SK-N-SH treated with all-trans-retinoic acid at 6 μM for 48 hours (cell line): ENCODE data around the gene PBX3.

Source experiments
- ARNTL ChIP-seq: fragments of 450-650 bp; formaldehyde crosslinking; IDR thresholded peaks from 2 replicates; pipeline ENCODE4 v1.5.0; 2020; ENCODE audit warnings: low read depth, mild to moderate bottlenecking, moderate library complexity, borderline replicate concordance
- CREB5 ChIP-seq: fragments of 250-450 bp; sonication (Bioruptor Pico); IDR thresholded peaks from 2 replicates; pipeline ENCODE4 v1.5.1; 2020; ENCODE audit warnings: low read depth, mild to moderate bottlenecking, moderate library complexity
- CSDC2 ChIP-seq: fragments of 250-450 bp; sonication (Bioruptor Pico); IDR thresholded peaks from 2 replicates; pipeline ENCODE4 v1.5.0; 2020; ENCODE audit warnings: mild to moderate bottlenecking, moderate library complexity
- CSRNP3 ChIP-seq: fragments of 250-450 bp; sonication (Bioruptor Pico); IDR thresholded peaks from 2 replicates; pipeline ENCODE4 v1.5.1; 2021; ENCODE audit warnings: mild to moderate bottlenecking, moderate library complexity
- ESRRG ChIP-seq: fragments of 250-450 bp; sonication (Bioruptor Pico); IDR thresholded peaks from 2 replicates; pipeline ENCODE4 v1.6.1; 2021; ENCODE audit warnings: mild to moderate bottlenecking
- GLIS3 ChIP-seq: fragments of 250-450 bp; sonication (Bioruptor Pico); IDR thresholded peaks from 2 replicates; pipeline ENCODE4 v1.5.0; 2020; ENCODE audit warnings: mild to moderate bottlenecking, moderate library complexity
- OSR1 ChIP-seq: fragments of 250-450 bp; sonication (Bioruptor Pico); IDR thresholded peaks from 2 replicates; pipeline ENCODE4 v1.8.0; 2022; ENCODE audit warnings: moderate library complexity, mild to moderate bottlenecking, inconsistent platforms
- PATZ1 ChIP-seq: fragments of 250-450 bp; sonication (Bioruptor Pico); IDR thresholded peaks from 2 replicates; pipeline ENCODE4 v1.8.0; 2020; ENCODE audit warnings: mild to moderate bottlenecking, moderate library complexity, borderline replicate concordance
- PPARA ChIP-seq: fragments of 250-450 bp; sonication (Bioruptor Pico); IDR thresholded peaks from 2 replicates; pipeline ENCODE4 v1.5.0; 2020; ENCODE audit warnings: mild to moderate bottlenecking, borderline replicate concordance
- TOX ChIP-seq: fragments of 250-450 bp; sonication (Bioruptor Pico); IDR thresholded peaks from 2 replicates; pipeline ENCODE4 v1.8.0; 2021; ENCODE audit warnings: mild to moderate bottlenecking, moderate library complexity, borderline replicate concordance
- ZFP30 ChIP-seq: fragments of 450-650 bp; formaldehyde crosslinking; IDR thresholded peaks from 2 replicates; pipeline ENCODE4 v1.5.0; 2022; ENCODE audit warnings: mild to moderate bottlenecking, moderate library complexity
- ZNF565 ChIP-seq: fragments of 450-650 bp; formaldehyde crosslinking; conservative IDR thresholded peaks from 2 replicates; pipeline ENCODE4 v1.5.0; 2020; ENCODE audit warnings: low read depth, mild to moderate bottlenecking, moderate library complexity

- no peak for TF ChIP-seq TOX
- TF ChIP-seq PATZ1 (CRISPR knock-in tag): no peak
- no peak for TF ChIP-seq ZNF565 (CRISPR knock-in tag)
- TF ChIP-seq CSDC2 (CRISPR knock-in tag): no peak
- TF ChIP-seq CREB5 (CRISPR knock-in tag): no peak
- TF ChIP-seq GLIS3 (CRISPR knock-in tag): no peak
- no peak for TF ChIP-seq ESRRG
- TF ChIP-seq ARNTL (CRISPR knock-in tag): no peak
- TF ChIP-seq CSRNP3 (CRISPR knock-in tag): no peak
- TF ChIP-seq OSR1 (CRISPR knock-in tag): no peak
- TF ChIP-seq ZFP30 (CRISPR knock-in tag): no peak
- TF ChIP-seq PPARA (CRISPR knock-in tag): no peak
Observed at GRCh38 chr9:125956102-125956501, 208.9 kb downstream of the PBX3 start.
